GM12864 (cell line): Measurements from ENCODE around the gene ROCK1.

Experiments used
- DNase-seq: peaks from one replicate; pipeline ENCODE4 v3.0.0-alpha.2; 2011; ENCODE audit warnings: low read depth
- H3K4me3 ChIP-seq: 2 replicates; pipeline ENCODE4 v1.5.1; 2011; ENCODE audit warnings: mild to moderate bottlenecking, low read depth, low read length, control low read depth
- CTCF ChIP-seq: IDR thresholded peaks from 2 replicates; pipeline ENCODE4 v1.5.1; 2011; ENCODE audit warnings: low read depth, mild to moderate bottlenecking, moderate library complexity, low read length, control low read depth, inconsistent platforms; ENCODE audit errors: missing control alignments

ROCK1 gene

GRCh38 chr18:21101172-21101571 is 10.4 kb downstream of the ROCK1 start:
- no peak overlapping the region for H3K4me3 ChIP-seq
- DNase-seq = no peak
- no peak for TF ChIP-seq CTCF

GRCh38 chr18:21100678-21101077 is 10.9 kb downstream of the ROCK1 start:
- DNase-seq = no peak
- H3K4me3 ChIP-seq = no peak overlapping the region
- no peak for TF ChIP-seq CTCF

GRCh38 chr18:21100146-21100545 is 11.5 kb downstream of the ROCK1 start:
- no peak for DNase-seq
- no peak overlapping the region for H3K4me3 ChIP-seq
- no peak for TF ChIP-seq CTCF

GRCh38 chr18:21099442-21099841 is 12.2 kb downstream of the ROCK1 start:
- no peak for TF ChIP-seq CTCF

GRCh38 chr18:21096760-21097159 is 14.9 kb downstream of the ROCK1 start:
- H3K4me3 ChIP-seq = no peak overlapping the region
- no peak for TF ChIP-seq CTCF

More at GRCh38 chr18:21099442-21099841, 12.2 kb downstream of the ROCK1 start:
- no peak overlapping the region; the same call in 1 of the 2 replicates for H3K4me3 ChIP-seq
- no peak for DNase-seq

GRCh38 chr18:21093133-21093532 is 18.5 kb downstream of the ROCK1 start:
- no peak overlapping the region for H3K4me3 ChIP-seq

More at GRCh38 chr18:21096760-21097159, 14.9 kb downstream of the ROCK1 start:
- DNase-seq = no peak

More at GRCh38 chr18:21093133-21093532, 18.5 kb downstream of the ROCK1 start:
- no peak for TF ChIP-seq CTCF
- DNase-seq = no peak
